Neutrophil (primary cell): ENCODE results near the gene PYM1.
A peak's percentile ranks its signal among the peaks of the same experiment; 100 is the strongest.

Experiments
- H3K27ac ChIP-seq: fragments of 200-600 bp; sonication (generic); 2 replicates; pipeline ENCODE4 v1.5.1; 2016; ENCODE audit warnings: mild to moderate bottlenecking, moderate library complexity
- H3K27me3 ChIP-seq: fragments of 200-600 bp; sonication (generic); 2 replicates; pipeline ENCODE4 v1.6.0; 2016; ENCODE audit warnings: mild to moderate bottlenecking
- H3K36me3 ChIP-seq: fragments of 200-600 bp; sonication (generic); 2 replicates; pipeline ENCODE4 v1.5.1; 2017
- H3K4me1 ChIP-seq, 2 experiments: fragments of 200-600 bp in 1 of 2; sonication (generic) in 1 of 2; 1 replicate in 1 of 2; 2 replicates in 1 of 2; pipeline versions ENCODE4 v1.5.1 to v1.6.1; 2013 to 2016; ENCODE audit warnings: low read depth in 1 of 2, low read length in 1 of 2, mild to moderate bottlenecking in 1 of 2, moderate library complexity in 1 of 2; ENCODE audit not compliant: control insufficient read depth in 1 of 2, insufficient read depth in 1 of 2
- H3K4me3 ChIP-seq, 2 experiments: fragments of 200-600 bp in 1 of 2; sonication (generic) in 1 of 2; 1 replicate in 1 of 2; 2 replicates in 1 of 2; pipeline ENCODE4 v1.5.1; 2013 to 2016; ENCODE audit warnings: low read depth in 1 of 2, low read length in 1 of 2, mild to moderate bottlenecking in 1 of 2, moderate library complexity in 1 of 2
- H3K9me3 ChIP-seq: fragments of 200-600 bp; sonication (generic); 2 replicates; pipeline ENCODE4 v1.5.1; 2016
- CTCF ChIP-seq: fragments of 200-600 bp; sonication (generic); IDR thresholded peaks from 2 replicates; pipeline ENCODE4 v1.5.1; 2016; ENCODE audit warnings: antibody characterized with exemption

PYM1 gene

GRCh38 chr12:55927588-55928502, at the start of gene PYM1:
Gene PYM1, minus strand, starts transcription at chr12:55927894. Its CDS starts 133 bp downstream, at chr12:55927761.
- Histone ChIP-seq H3K4me3 (peak within 1 kb of the TSS; percentile 93 to 98), H3K4me1 (peaks cover 54 to 55% of the 10 kb centered on the region in 2 experiments), H3K9me3 (no peaks in the 10 kb centered on the region)

GRCh38 chr12:55974308-55974730, 46.6 kb upstream of the PYM1 start:
- TF ChIP-seq CTCF = no peak
- Histone ChIP-seq H3K4me3 (peak overlapping the region; percentile 78 to 96), H3K27me3 (no peaks in the 10 kb centered on the region), H3K36me3 (no peaks in the 10 kb centered on the region), H3K9me3 (no peaks in the 10 kb centered on the region), H3K4me1 (peaks cover 57 to 61% of the 10 kb centered on the region in 2 experiments), H3K27ac (peak overlapping the region; percentile 91)

More at GRCh38 chr12:55927588-55928502, at the start of gene PYM1:
- no peak for TF ChIP-seq CTCF
- Histone ChIP-seq H3K27ac (peak within 1 kb of the TSS; percentile 95), H3K36me3 (no peaks in the 10 kb centered on the region), H3K27me3 (no peaks in the 10 kb centered on the region)

GRCh38 chr12:55973599-55974307, 46.1 kb upstream of the PYM1 start, which contains the start of gene RAB5B:
Gene RAB5B, plus strand, starts transcription at chr12:55974078. Its CDS starts 12,883 bp downstream, at chr12:55986961.
- Histone ChIP-seq H3K4me1 (peaks cover 52 to 55% of the 10 kb centered on the region in 2 experiments), H3K36me3 (no peaks in the 10 kb centered on the region), H3K9me3 (no peaks in the 10 kb centered on the region), H3K27ac (peak within 1 kb of the TSS; percentile 91), H3K4me3 (peak within 1 kb of the TSS; percentile 78 to 96), H3K27me3 (no peaks in the 10 kb centered on the region)
- peak; percentile 24 for TF ChIP-seq CTCF

GRCh38 chr12:55972911-55973598, 45.4 kb upstream of the PYM1 start:
- H3K4me1 ChIP-seq = peaks cover 45 to 49% of the 10 kb centered on the region in 2 experiments
- peak overlapping the region; percentile 70 to 96 for H3K4me3 ChIP-seq
- no peaks in the 10 kb centered on the region for H3K36me3 ChIP-seq
- H3K9me3 ChIP-seq = no peaks in the 10 kb centered on the region
- no peak for TF ChIP-seq CTCF
- peak overlapping the region; percentile 91 for H3K27ac ChIP-seq
- H3K27me3 ChIP-seq = no peaks in the 10 kb centered on the region

DNA sequence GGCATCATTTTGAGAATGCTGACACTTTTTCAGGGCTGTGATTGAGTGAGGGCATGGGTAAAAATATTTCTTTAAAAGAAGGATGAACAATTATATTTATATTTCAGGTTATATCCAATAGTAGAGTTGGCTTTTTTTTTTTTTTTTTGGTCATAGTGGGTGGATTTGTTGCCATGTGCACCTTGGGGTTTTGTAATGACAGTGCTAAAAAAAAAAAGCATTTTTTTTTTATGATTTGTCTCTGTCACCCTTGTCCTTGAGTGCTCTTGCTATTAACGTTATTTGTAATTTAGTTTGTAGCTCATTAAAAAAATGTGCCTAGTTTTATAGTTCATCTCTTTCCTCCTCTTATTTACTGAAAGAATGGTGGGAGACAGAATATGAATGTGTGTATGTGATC, 44.8 kb upstream of the PYM1 start:
- no peak for TF ChIP-seq CTCF
- peaks cover 39 to 49% of the 10 kb centered on the region in 2 experiments for H3K4me1 ChIP-seq
- H3K36me3 ChIP-seq = no peaks in the 10 kb centered on the region
- peak overlapping the region; percentile 91 for H3K27ac ChIP-seq
- no peaks in the 10 kb centered on the region for H3K27me3 ChIP-seq
- H3K9me3 ChIP-seq = no peaks in the 10 kb centered on the region
- peak overlapping the region; percentile 70 to 96 for H3K4me3 ChIP-seq
